Fibroblast of lung (primary cell): ENCODE results near the gene MEGF8. TPM values are rescaled to one million over a fixed set of nuclear protein-coding genes. Genes with fewer than 3 reads are reported as not detected.
"Not testable (repeated sequence)": the region's sequence is repeated elsewhere in the genome, so short reads cannot be mapped to it uniquely, and the experiment has no call there.

ENCODE experiments used
- DNase-seq, 2 donors: peaks; one replicate each; pipeline versions ENCODE4 v3.0.0 to v3.0.0-alpha.2; 2010; ENCODE audit warnings: low read depth in 2 of 2
- H2AFZ ChIP-seq: 2 replicates; pipeline ENCODE4 v1.5.1; 2012; ENCODE audit warnings: low read length, control low read depth, inconsistent platforms
- H3K27ac ChIP-seq: 2 replicates; pipeline ENCODE4 v1.5.1; 2011; ENCODE audit warnings: low read length, control low read depth; ENCODE audit not compliant: insufficient read depth
- H3K27me3 ChIP-seq: 2 replicates; pipeline ENCODE4 v1.5.1; 2011; ENCODE audit warnings: mild to moderate bottlenecking, low read length; ENCODE audit not compliant: control insufficient read depth, insufficient read depth
- H3K36me3 ChIP-seq: 2 replicates; pipeline ENCODE4 v1.5.1; 2011; ENCODE audit warnings: low read length; ENCODE audit not compliant: control insufficient read depth, insufficient read depth
- H3K4me1 ChIP-seq: 2 replicates; pipeline ENCODE4 v1.5.1; 2011; ENCODE audit warnings: low read length; ENCODE audit not compliant: control insufficient read depth, insufficient read depth; ENCODE audit errors: extremely low read depth
- H3K4me2 ChIP-seq: 2 replicates; pipeline ENCODE4 v1.5.1; 2011; ENCODE audit warnings: low read length, control low read depth; ENCODE audit not compliant: insufficient read depth; ENCODE audit errors: extremely low read depth
- H3K4me3 ChIP-seq, 4 experiments: fragments of 200-600 bp in 1 of 4; sonication (generic) in 1 of 4; replicated peaks in 1 of 4; 2 replicates each; pipeline ENCODE4 v1.5.1; 2011 to 2016; ENCODE audit warnings: low read length in 4 of 4, low read depth in 3 of 4, mild to moderate bottlenecking in 3 of 4, control low read depth in 2 of 4, inconsistent platforms in 1 of 4, mixed read lengths in 1 of 4; ENCODE audit not compliant: insufficient read depth in 1 of 4; ENCODE audit errors: control extremely low read depth in 1 of 4
- H3K79me2 ChIP-seq: 2 replicates; pipeline ENCODE4 v1.5.1; 2012; ENCODE audit warnings: mild to moderate bottlenecking, low read length, inconsistent platforms; ENCODE audit not compliant: control insufficient read depth, insufficient read depth
- H3K9ac ChIP-seq: 2 replicates; pipeline ENCODE4 v1.5.1; 2011; ENCODE audit warnings: mild to moderate bottlenecking, low read length, control low read depth; ENCODE audit not compliant: insufficient read depth
- H3K9me3 ChIP-seq: 2 replicates; pipeline ENCODE4 v1.5.1; 2012; ENCODE audit warnings: low read depth, low read length; ENCODE audit not compliant: control insufficient read depth, insufficient read depth
- H4K20me1 ChIP-seq: 2 replicates; pipeline ENCODE4 v1.5.1; 2011; ENCODE audit warnings: low read length; ENCODE audit not compliant: control insufficient read depth, insufficient read depth; ENCODE audit errors: extremely low read depth
- CTCF ChIP-seq, 2 donors: IDR thresholded peaks in 1 of 2; conservative IDR thresholded peaks in 1 of 2; 1 replicate in 1 of 2; 2 replicates in 1 of 2; pipeline ENCODE4 v1.5.1; 2011 to 2012; ENCODE audit warnings: low read length in 2 of 2, control low read depth in 1 of 2, inconsistent platforms in 1 of 2, low read depth in 1 of 2, mild to moderate bottlenecking in 1 of 2
- EZH2 ChIP-seq: IDR thresholded peaks from 2 replicates; pipeline ENCODE4 v1.5.1; 2012; ENCODE audit warnings: low read length, control low read depth, mild to moderate bottlenecking; ENCODE audit errors: missing control alignments
- polyA plus RNA-seq, 2 donors: library from polyadenylated mRNA; depleted of rRNA in 1 of 2; stranded (reverse) in 1 of 2; unstranded in 1 of 2; fragments of >200 nt; gene quantifications; 2 replicates each; pipeline ENCODE4 v1.2.1, GENCODE V29; 2011 to 2012; ENCODE audit warnings: missing spikeins in 1 of 2
- total RNA-seq: library from RNA; depleted of rRNA; stranded (reverse); fragments of >200 nt; gene quantifications from 2 replicates; pipeline ENCODE4 v1.2.1, GENCODE V29; 2014

Gene MEGF8
- total and polyA plus RNA-seq, 2 donors (not counting 1 experiment from before 2014, with no cell fraction given), result 9.3 to 27.6 TPM

GRCh38 chr19:42330241-42330711 is 4.8 kb downstream of the MEGF8 start:
- Histone ChIP-seq H3K9ac (no peak overlapping the region), H3K27ac (no peak overlapping the region), H2AFZ (no peak overlapping the region), H3K36me3 (no peaks in the 10 kb centered on the region), H3K27me3 (no peaks in the 10 kb centered on the region), H3K79me2 (peaks cover 3% of the 10 kb centered on the region), H3K4me1 (no peaks in the 10 kb centered on the region), H4K20me1 (no peaks in the 10 kb centered on the region), H3K9me3 (no peaks in the 10 kb centered on the region), H3K4me2 (no peak overlapping the region), H3K4me3 (no peak overlapping the region)
- TF ChIP-seq EZH2 (no peak), CTCF (conservative IDR thresholded peaks at IDR 0.05 in 1 of 2, IDR thresholded peaks at IDR 0.05 in 1 of 2; ENCODE audit: low read depth in 1 of 2, low read length in 2 of 2) (no peak)
- DNase-seq, result peak; percentile 19 to 40

- H3K9ac ChIP-seq, H3K4me3 ChIP-seq, H3K4me1 ChIP-seq, H3K27me3 ChIP-seq, DNase-seq, H3K79me2 ChIP-seq, H4K20me1 ChIP-seq, H2AFZ ChIP-seq, H3K27ac ChIP-seq, H3K36me3 ChIP-seq, H3K9me3 ChIP-seq, H3K4me2 ChIP-seq: not testable (repeated sequence)
These were observed 5.9 kb downstream of the MEGF8 start for GRCh38 chr19:42331333-42331732.

GRCh38 chr19:42332059-42332458 is 6.6 kb downstream of the MEGF8 start:
- no peaks in the 10 kb centered on the region for H4K20me1 ChIP-seq
- H3K4me1 ChIP-seq, result no peaks in the 10 kb centered on the region
- H3K4me2 ChIP-seq, result no peak overlapping the region
- no peak overlapping the region for H3K27ac ChIP-seq
- H3K36me3 ChIP-seq, result no peaks in the 10 kb centered on the region
- H3K9me3 ChIP-seq, result no peaks in the 10 kb centered on the region
- no peak for DNase-seq
- H3K9ac ChIP-seq, result no peak overlapping the region
- no peak for TF ChIP-seq CTCF (conservative IDR thresholded peaks at IDR 0.05 in 1 of 2, IDR thresholded peaks at IDR 0.05 in 1 of 2; ENCODE audit: low read depth in 1 of 2, low read length in 2 of 2)
- TF ChIP-seq EZH2, result no peak
- no peak overlapping the region for H2AFZ ChIP-seq
- H3K4me3 ChIP-seq, result no peak overlapping the region
- peaks cover 1% of the 10 kb centered on the region for H3K79me2 ChIP-seq
- H3K27me3 ChIP-seq, result no peaks in the 10 kb centered on the region
